Lower leg skin (tissue), 4 donors: Measurements from ENCODE around the gene NAALADL2. TPM values are rescaled to one million over a fixed set of nuclear protein-coding genes. Genes with fewer than 3 reads are reported as not detected.

Source experiments
- DNase-seq, 2 donors: peaks; one replicate each; pipeline ENCODE4 v3.0.0-alpha.2; 2019; ENCODE audit warnings: low spot score in 2 of 2
- H3K4me3 ChIP-seq: fragments of 200-600 bp; sonication (generic); 2 replicates; pipeline ENCODE4 v1.5.1; 2017; ENCODE audit warnings: mild to moderate bottlenecking, low read depth; ENCODE audit not compliant: poor library complexity, severe bottlenecking
- POLR2A ChIP-seq, 2 donors: fragments of 450-650 bp; IDR thresholded peaks; one replicate each; pipeline ENCODE4 v1.6.1; 2016 to 2017; ENCODE audit warnings: antibody characterized with exemption in 2 of 2, mild to moderate bottlenecking in 1 of 2, moderate library complexity in 1 of 2
- WGBS, 2 donors: methylation state at CpG; one replicate each; pipeline ENCODE4 v1.1.5; 2018; 5-methylcytosine and 5-hydroxymethylcytosine counted together
- intact Hi-C: fragments of 100-400 bp; cut with DNase I; formaldehyde crosslinking; loops from one replicate; pipeline ENCODE4 v1.15.0; 2023; ENCODE audit warnings: low total_unique reads
- total RNA-seq, 4 donors: library from RNA; depleted of rRNA; stranded (reverse); fragments of >200 nt; gene quantifications; one replicate each; pipeline ENCODE4 v1.1.0, GENCODE V29; 2016
- TF ChIP-seq, protein P1 (sequence below), 3 donors: fragments of 450-650 bp; IDR thresholded peaks; one replicate each; pipeline ENCODE4 v1.5.1; 2016; ENCODE audit warnings: antibody characterized with exemption in 3 of 3, mild to moderate bottlenecking in 3 of 3, moderate library complexity in 2 of 3

The NAALADL2 gene
- total RNA-seq, 4 donors from 2014 or later = 3.6 to 8.1 (median 4.6) TPM

DNA sequence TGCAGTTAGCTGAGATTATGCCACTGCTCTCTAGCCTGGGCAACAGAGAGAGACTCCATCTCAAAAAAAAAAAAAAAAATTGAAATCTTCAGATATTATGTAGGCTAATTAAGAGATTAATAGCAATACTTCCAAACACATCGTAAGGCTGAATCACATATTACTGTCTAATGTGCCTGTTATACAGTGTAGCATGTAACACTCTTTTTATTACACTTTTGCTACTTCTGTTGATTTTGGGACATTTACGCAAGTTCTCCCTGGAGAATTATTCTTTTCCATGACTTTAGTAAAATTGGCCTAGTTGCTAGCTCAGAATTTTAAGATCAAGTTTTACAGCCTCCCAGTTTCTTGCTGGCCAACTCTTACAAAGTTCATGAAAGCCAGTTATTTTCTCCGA lies 605.2 kb downstream of the NAALADL2 start:
- intact Hi-C loops = no loop called here
- TF ChIP-seq, protein P1, sequence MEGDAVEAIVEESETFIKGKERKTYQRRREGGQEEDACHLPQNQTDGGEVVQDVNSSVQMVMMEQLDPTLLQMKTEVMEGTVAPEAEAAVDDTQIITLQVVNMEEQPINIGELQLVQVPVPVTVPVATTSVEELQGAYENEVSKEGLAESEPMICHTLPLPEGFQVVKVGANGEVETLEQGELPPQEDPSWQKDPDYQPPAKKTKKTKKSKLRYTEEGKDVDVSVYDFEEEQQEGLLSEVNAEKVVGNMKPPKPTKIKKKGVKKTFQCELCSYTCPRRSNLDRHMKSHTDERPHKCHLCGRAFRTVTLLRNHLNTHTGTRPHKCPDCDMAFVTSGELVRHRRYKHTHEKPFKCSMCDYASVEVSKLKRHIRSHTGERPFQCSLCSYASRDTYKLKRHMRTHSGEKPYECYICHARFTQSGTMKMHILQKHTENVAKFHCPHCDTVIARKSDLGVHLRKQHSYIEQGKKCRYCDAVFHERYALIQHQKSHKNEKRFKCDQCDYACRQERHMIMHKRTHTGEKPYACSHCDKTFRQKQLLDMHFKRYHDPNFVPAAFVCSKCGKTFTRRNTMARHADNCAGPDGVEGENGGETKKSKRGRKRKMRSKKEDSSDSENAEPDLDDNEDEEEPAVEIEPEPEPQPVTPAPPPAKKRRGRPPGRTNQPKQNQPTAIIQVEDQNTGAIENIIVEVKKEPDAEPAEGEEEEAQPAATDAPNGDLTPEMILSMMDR (IDR thresholded peaks at IDR 0.05) = no peak
- no peak for TF ChIP-seq POLR2A (IDR thresholded peaks at IDR 0.05)
- H3K4me3 ChIP-seq = no peak overlapping the region
- WGBS, 2 donors = 79 to 85% methylated on average over 3 of the region's 3 CpGs
- no peak for DNase-seq

DNA sequence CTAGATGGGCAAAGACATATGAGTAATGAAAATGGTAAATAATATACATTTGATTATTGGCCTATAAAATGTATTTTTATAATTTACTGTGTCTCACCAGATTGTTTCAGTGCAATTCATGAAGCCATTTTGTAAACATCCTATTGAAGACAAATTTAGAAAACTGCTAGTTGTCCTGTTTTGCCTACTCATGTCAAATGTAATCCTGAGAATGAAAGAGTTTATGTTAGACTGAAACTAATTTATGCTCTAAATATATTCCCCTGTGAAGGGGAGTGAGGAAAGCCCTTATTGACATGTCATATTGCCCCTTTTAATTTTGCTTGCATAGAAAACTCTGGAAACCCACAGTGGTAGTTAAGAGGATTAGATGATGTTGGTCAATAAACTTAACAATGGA lies 610.0 kb downstream of the NAALADL2 start:
- TF ChIP-seq, protein P1 (IDR thresholded peaks at IDR 0.05) = no peak
- no peak for TF ChIP-seq POLR2A (IDR thresholded peaks at IDR 0.05)
- no peak for DNase-seq
- intact Hi-C loops = no loop called here
- no peak overlapping the region for H3K4me3 ChIP-seq

DNA sequence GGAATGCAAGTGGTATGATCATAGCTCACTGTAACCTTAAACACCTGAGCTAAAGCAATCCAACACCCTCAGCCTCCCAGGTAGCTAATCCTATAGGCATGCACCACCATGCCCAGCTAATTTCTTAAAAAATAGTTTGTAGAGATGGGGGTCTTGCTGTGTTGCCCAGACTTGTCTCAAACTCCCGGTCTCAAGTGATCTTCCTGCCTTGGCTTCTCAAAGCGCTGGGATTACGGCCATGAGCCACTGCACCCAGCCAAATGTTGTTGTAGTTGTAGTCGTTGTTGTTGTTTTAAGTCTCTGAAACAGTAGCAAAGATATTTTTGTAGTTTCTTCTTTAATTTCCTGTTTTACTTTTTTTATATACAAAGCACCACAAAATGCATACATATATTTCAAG lies 616.6 kb downstream of the NAALADL2 start:
- no peak for TF ChIP-seq POLR2A (IDR thresholded peaks at IDR 0.05)
- TF ChIP-seq, protein P1 (IDR thresholded peaks at IDR 0.05) = no peak
- WGBS, 2 donors = 76 to 86% methylated on average over 4 of the region's 4 CpGs
- no peak overlapping the region for H3K4me3 ChIP-seq
- intact Hi-C loops = no loop called here
- no peak for DNase-seq

DNA sequence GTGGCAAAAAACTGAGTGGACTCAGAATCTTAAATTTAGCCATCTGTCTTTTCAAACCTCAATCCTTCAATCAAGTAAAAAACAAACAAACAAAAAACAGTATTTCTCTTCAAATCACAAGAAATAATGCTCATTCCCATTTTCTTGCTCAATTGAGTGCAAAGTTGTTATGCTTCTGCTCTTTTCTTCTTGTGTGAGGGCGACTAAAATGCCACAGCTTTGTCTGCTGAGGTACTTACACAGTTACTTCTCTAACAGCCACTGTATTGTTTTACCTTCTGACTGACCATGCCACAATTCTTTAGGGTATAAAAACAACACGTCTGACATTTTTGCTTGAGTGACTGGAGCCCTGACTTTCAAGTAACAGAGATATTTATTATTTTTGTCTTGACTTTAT lies 617.4 kb downstream of the NAALADL2 start:
- no peak for TF ChIP-seq POLR2A (IDR thresholded peaks at IDR 0.05)
- TF ChIP-seq, protein P1 (IDR thresholded peaks at IDR 0.05) = no peak
- DNase-seq = no peak
- no peak overlapping the region for H3K4me3 ChIP-seq
- intact Hi-C loops = no loop called here
- 44 to 47% methylated on average over 2 of the region's 2 CpGs for WGBS, 2 donors

DNA sequence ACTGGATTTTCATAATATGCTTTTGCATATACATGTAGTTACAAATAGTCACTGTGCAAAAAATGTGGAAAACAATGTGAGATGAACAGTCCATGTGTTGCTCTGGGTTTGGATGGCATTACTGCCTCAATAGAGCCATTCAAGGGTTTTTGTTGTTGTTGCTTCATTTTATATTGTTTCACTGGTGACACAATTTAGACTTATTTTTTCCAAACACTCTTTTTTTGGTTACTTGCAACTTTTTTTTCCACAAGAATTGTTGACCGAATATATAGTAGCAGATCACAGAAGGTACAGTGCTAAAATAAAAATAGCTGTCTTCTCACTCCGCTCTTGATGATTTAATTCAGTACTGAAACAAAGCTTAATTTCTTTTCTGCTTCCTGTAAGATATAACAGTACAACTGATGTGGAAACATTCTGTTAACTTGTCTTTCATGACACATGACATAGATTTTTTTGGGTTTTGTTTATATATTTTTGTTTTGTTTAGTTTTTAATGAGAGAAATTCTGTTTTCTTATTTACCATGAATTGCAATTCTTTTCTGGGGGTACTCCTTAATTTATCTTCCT lies 618.6 kb downstream of the NAALADL2 start:
- no peak for TF ChIP-seq POLR2A (IDR thresholded peaks at IDR 0.05)
- TF ChIP-seq, protein P1 (IDR thresholded peaks at IDR 0.05) = no peak
- 62 to 67% methylated on average over 2 of the region's 2 CpGs for WGBS, 2 donors
- no peak for DNase-seq
- intact Hi-C loops = no loop called here
- H3K4me3 ChIP-seq = no peak overlapping the region

DNA sequence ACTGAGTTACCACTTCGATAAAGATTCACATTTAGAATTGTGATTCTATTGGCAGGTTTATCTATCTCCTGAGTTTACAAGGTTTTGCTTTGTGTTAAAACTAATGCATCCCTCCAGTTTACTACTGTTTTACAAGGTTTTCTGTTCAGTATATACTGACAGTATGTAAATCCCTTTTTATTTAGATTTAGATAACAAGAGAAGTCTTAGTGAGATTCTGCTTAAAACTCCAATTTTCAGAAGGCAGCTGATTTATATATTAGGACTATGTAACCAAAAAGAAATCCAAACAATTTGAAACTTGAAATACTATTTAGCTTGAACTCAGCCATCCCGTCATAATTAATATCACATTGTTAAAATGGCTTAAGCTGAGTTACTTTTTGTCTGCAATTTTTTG lies 619.2 kb downstream of the NAALADL2 start:
- intact Hi-C loops = no loop called here
- no peak for DNase-seq
- no peak for TF ChIP-seq POLR2A (IDR thresholded peaks at IDR 0.05)
- TF ChIP-seq, protein P1 (IDR thresholded peaks at IDR 0.05) = no peak
- WGBS, 2 donors = 67 to 74% methylated on average over 2 of the region's 2 CpGs
- H3K4me3 ChIP-seq = no peak overlapping the region
